ENCODE results near the gene KCNA1.
A peak's percentile ranks its signal among the peaks of the same experiment; 100 is the strongest.

DNA sequence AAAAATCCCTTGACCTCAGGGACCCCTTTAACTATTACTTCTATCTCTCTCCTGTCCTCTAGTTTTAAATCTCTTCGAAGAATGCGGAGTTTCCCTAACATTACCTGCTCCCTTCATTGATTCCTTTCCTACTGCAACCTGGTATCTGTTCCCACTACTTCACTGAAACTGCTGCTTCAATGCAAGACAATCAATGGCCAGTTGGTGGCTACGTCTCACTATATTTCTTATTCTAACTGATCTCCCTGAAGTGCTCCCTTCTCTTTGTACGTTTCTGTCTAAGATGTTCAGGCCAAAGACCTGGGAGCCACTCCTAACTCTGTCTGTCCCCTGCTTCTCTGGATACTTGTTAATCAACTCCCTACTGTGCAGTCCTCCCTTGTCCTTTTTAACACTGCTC lies 10.3 kb upstream of the KCNA1 start:
- TF ChIP-seq, protein P1, sequence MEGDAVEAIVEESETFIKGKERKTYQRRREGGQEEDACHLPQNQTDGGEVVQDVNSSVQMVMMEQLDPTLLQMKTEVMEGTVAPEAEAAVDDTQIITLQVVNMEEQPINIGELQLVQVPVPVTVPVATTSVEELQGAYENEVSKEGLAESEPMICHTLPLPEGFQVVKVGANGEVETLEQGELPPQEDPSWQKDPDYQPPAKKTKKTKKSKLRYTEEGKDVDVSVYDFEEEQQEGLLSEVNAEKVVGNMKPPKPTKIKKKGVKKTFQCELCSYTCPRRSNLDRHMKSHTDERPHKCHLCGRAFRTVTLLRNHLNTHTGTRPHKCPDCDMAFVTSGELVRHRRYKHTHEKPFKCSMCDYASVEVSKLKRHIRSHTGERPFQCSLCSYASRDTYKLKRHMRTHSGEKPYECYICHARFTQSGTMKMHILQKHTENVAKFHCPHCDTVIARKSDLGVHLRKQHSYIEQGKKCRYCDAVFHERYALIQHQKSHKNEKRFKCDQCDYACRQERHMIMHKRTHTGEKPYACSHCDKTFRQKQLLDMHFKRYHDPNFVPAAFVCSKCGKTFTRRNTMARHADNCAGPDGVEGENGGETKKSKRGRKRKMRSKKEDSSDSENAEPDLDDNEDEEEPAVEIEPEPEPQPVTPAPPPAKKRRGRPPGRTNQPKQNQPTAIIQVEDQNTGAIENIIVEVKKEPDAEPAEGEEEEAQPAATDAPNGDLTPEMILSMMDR (IDR thresholded peaks at IDR 0.05) = peak in 4 of 6 experiments; percentile 5 to 62 (median 46)
- TF ChIP-seq POLR2A (IDR thresholded peaks at IDR 0.05) = no peak

Data from thyroid gland (tissue), 4 donors.